Measurements from ENCODE around the gene UGGT1.

Gene UGGT1

GRCh38 chr2:128196471-128196931 lies 105.5 kb downstream of the UGGT1 start:
- ATAC-seq (ENCODE audit: low read depth) (peak; percentile 21; the same call in 1 of the 3 replicates), DNase-seq (ENCODE audit: low spot score) (no peak)
- Histone ChIP-seq H3K27ac (ENCODE audit: poor library complexity, severe bottlenecking) (no peak overlapping the region), H3K36me3 (ENCODE audit: low read depth) (peaks cover 7% of the 10 kb centered on the region), H3K4me3 (ENCODE audit: severe bottlenecking) (no peak overlapping the region), H3K27me3 (ENCODE audit: insufficient read depth, poor library complexity, severe bottlenecking) (no peaks in the 10 kb centered on the region), H3K4me1 (ENCODE audit: insufficient read depth, poor library complexity, severe bottlenecking) (no peaks in the 10 kb centered on the region), H3K9me3 (ENCODE audit: severe bottlenecking) (no peaks in the 10 kb centered on the region)
- TF ChIP-seq CTCF (IDR thresholded peaks at IDR 0.05; ENCODE audit: poor library complexity, severe bottlenecking), result no peak

GRCh38 chr2:128197059-128197458 lies 106.1 kb downstream of the UGGT1 start:
- no peaks in the 10 kb centered on the region for H3K9me3 ChIP-seq (ENCODE audit: severe bottlenecking)
- DNase-seq (ENCODE audit: low spot score) (no peak), ATAC-seq (ENCODE audit: low read depth) (no peak)
- H3K4me3 ChIP-seq (ENCODE audit: severe bottlenecking), result no peak overlapping the region
- no peaks in the 10 kb centered on the region for H3K4me1 ChIP-seq (ENCODE audit: insufficient read depth, poor library complexity, severe bottlenecking)
- no peak overlapping the region for H3K27ac ChIP-seq (ENCODE audit: poor library complexity, severe bottlenecking)
- no peak for TF ChIP-seq CTCF (IDR thresholded peaks at IDR 0.05; ENCODE audit: poor library complexity, severe bottlenecking)
- no peaks in the 10 kb centered on the region for H3K27me3 ChIP-seq (ENCODE audit: insufficient read depth, poor library complexity, severe bottlenecking)
- peaks cover 7% of the 10 kb centered on the region; the same call in 1 of the 2 replicates for H3K36me3 ChIP-seq (ENCODE audit: low read depth)

GRCh38 chr2:128198656-128199055 lies 107.7 kb downstream of the UGGT1 start:
- ATAC-seq (ENCODE audit: low read depth), result no peak; the same call in 2 of the 3 replicates
- H3K27me3 ChIP-seq (ENCODE audit: insufficient read depth, poor library complexity, severe bottlenecking), result no peaks in the 10 kb centered on the region
- 0 out of 2 replicates have a peak, but pooled peaks cover 3% of the 10 kb centered on the region for H3K36me3 ChIP-seq (ENCODE audit: low read depth)
- H3K4me1 ChIP-seq (ENCODE audit: insufficient read depth, poor library complexity, severe bottlenecking), result no peaks in the 10 kb centered on the region
- no peak overlapping the region for H3K4me3 ChIP-seq (ENCODE audit: severe bottlenecking)
- no peak for DNase-seq (ENCODE audit: low spot score)
- no peak for TF ChIP-seq CTCF (IDR thresholded peaks at IDR 0.05; ENCODE audit: poor library complexity, severe bottlenecking)
- no peak overlapping the region for H3K27ac ChIP-seq (ENCODE audit: poor library complexity, severe bottlenecking)
- H3K9me3 ChIP-seq (ENCODE audit: severe bottlenecking), result no peaks in the 10 kb centered on the region

- H3K4me3 ChIP-seq (ENCODE audit: severe bottlenecking), result no peak overlapping the region
- no peak overlapping the region for H3K27ac ChIP-seq (ENCODE audit: poor library complexity, severe bottlenecking)
- TF ChIP-seq CTCF (IDR thresholded peaks at IDR 0.05; ENCODE audit: poor library complexity, severe bottlenecking), result no peak
- 0 out of 2 replicates have a peak, but pooled peaks cover 3% of the 10 kb centered on the region for H3K36me3 ChIP-seq (ENCODE audit: low read depth)
- H3K9me3 ChIP-seq (ENCODE audit: severe bottlenecking), result no peaks in the 10 kb centered on the region
- no peak for DNase-seq (ENCODE audit: low spot score)
- no peaks in the 10 kb centered on the region for H3K27me3 ChIP-seq (ENCODE audit: insufficient read depth, poor library complexity, severe bottlenecking)
- H3K4me1 ChIP-seq (ENCODE audit: insufficient read depth, poor library complexity, severe bottlenecking), result no peaks in the 10 kb centered on the region
- no peak for ATAC-seq (ENCODE audit: low read depth)
Measured at GRCh38 chr2:128199141-128199540, 108.1 kb downstream of the UGGT1 start.

- TF ChIP-seq CTCF (IDR thresholded peaks at IDR 0.05; ENCODE audit: poor library complexity, severe bottlenecking), result no peak
- no peak for DNase-seq (ENCODE audit: low spot score)
- no peak for ATAC-seq (ENCODE audit: low read depth)
- Histone ChIP-seq H3K27me3 (ENCODE audit: insufficient read depth, poor library complexity, severe bottlenecking) (no peaks in the 10 kb centered on the region), H3K27ac (ENCODE audit: poor library complexity, severe bottlenecking) (no peak overlapping the region), H3K36me3 (ENCODE audit: low read depth) (no peaks in the 10 kb centered on the region), H3K4me1 (ENCODE audit: insufficient read depth, poor library complexity, severe bottlenecking) (no peaks in the 10 kb centered on the region), H3K9me3 (ENCODE audit: severe bottlenecking) (no peaks in the 10 kb centered on the region), H3K4me3 (ENCODE audit: severe bottlenecking) (no peak overlapping the region)
Measured at GRCh38 chr2:128202791-128203190, 111.8 kb downstream of the UGGT1 start.

All from RWPE2 (cell line).